ENCODE results near the gene PKN2.
A peak's percentile ranks its signal among the peaks of the same experiment; 100 is the strongest.
"Not testable (repeated sequence)": the region's sequence is repeated elsewhere in the genome, so short reads cannot be mapped to it uniquely, and the experiment has no call there.

PKN2 gene

DNA sequence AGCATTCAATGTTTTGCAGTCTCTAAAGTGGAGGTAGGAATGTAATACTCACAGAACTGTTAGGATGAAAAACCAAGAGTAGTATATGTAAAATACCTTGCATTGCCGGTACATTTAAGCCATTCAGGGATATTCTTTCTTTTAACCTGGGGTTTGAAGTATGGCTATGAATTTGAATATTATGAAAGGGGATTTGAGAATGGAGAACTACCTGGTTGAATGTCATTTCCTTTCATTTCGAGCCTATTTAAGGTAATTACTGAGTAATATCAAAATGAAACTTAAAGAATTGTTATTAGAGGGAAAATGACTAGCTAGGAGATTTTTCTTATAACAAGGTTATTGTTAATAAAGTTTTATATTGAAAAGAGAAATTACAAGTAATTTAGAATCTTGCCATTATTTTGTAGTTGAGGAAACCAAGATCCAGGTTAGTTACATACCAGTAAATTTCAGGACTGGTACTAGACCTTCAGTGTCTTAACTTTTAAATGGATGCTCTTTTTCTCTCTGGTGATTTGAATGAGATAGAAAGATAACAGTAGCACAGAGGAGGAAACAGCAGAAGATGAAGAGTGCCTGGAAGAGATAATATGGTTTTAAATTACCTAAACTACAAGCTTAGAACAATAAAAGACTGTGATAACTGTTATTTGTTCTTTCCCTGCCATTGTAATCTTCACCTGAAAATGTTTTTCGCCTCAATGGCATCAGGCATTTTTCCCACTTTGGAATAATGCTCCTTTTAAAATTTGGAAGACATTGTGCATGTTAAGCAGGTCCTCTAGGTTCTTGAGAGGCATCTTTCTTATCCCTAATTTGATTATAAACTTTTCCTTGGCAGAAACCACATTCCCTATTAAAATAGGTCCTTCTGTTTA lies 103.2 kb downstream of the PKN2 start:
- no peak for DNase-seq (ENCODE audit: low read depth in 2 of 2)

DNA sequence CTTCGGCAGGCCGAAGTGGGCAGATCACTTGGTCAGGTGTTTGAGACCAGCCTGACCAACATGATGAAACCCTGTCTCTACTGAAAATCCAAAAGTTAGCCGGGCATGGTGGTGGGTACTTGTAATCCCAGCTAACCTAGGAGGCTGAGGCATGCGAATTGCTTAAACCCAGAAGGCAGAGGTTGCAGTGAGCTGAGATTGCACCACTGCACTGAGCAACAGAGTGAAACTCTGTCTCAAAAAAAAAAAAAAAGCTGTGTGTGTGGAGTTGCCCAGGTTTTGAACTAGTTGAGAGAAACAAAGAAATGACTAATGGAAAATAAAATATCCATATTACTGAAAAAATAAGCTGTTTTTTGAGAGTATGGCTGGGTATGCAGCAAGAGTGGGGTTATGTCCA lies 107.1 kb downstream of the PKN2 start:
- no peak for DNase-seq (ENCODE audit: low read depth in 2 of 2)

DNA sequence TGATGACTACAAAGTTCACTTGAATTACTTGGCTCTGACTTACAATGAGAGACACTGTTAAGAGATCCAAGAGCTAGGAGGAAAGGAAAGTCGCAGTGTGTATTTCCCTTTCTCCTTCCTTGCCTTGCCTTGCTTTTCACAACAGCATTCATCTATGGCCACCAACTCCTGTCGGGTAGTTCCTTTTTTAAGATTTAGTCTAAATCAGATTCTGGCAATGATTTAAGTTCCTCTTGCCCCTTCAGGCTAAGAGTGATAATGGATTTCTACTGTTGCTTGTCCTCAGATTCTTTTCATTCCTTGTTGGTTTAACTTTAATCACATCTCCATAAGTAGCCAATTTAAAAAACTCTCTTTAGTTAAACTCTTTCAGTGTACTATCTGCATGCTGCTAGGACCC lies 115.4 kb downstream of the PKN2 start:
- no peak for DNase-seq (ENCODE audit: low read depth in 2 of 2)

DNA sequence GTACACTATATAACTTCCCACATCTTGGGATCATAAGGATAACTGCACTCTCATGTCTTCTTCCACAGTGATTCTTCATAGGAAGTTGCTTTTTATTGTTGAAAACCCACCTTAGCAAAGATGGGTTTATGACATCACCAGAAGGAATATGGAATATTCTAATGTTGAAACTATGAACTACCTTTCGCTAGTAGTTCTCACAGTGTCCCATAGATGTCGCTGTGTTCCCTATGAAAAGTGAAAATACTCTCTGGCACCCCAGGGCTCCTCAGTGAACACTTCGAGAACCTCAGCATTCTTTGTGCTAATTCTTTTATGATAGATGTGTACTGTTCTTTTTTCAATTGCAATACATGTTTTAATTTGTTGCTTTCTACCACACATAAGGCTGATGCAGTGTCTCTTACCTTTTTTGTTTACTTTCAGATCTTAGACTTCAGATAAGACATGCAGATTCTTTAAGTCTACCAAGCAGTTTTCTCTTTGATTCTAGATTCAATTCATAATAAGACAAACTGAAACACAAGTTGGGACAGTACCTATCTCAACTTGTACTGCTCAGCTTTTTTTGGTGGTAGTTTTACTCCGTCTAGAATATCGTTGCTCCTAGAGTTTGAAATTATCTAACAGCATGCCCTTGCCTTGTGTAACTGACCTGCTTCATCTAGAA lies 116.4 kb downstream of the PKN2 start:
- DNase-seq (ENCODE audit: low read depth in 2 of 2): peak; percentile 5 to 14

DNA sequence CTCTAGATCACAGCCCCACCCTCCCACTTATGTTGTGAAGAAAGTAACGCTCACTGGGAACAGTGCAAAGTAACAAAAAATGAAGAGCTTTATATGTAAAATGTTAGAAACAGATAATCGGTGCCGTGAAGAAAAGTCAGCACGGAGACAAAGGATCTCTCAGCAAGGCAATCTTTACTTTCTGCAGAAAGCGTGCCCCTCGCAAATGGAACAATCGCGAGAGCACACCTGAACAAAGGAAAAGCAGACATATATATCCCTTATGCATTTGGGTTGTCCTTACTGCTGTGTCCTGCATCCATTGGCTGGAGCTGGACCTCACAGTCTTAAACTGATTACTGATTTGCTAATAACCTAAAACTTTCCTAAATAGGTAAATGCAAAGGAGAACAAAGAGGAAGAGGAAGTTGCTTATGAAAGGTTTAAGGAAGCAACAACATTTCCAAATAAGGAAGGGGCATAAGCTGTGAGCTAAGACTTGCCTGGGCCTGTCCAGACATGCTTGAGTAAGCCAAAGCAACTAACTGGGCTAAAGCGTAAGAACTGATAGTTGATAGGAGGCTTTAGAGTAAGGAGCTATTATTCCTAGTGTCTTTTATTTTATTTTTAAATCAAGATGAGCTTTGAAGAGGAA lies 117.6 kb downstream of the PKN2 start:
- no peak for DNase-seq (ENCODE audit: low read depth in 2 of 2)

DNA sequence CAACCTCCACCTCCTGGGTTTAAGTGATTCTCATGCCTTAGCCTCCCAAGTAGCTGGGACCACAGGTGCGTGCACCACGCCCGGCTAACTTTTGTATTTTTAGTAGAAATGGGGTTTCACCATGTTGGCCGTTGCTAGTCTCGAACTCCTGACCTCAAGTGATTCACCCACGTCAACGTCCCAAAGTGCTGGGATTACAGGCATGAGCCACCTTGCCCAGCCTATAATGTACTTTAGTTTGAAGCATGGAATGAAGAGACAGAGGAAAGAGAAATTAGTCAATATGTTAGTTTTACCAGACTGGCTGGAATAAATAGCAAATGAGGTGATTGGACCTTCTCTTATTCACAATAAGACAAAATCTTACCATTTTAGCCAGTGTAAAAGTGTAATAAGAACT lies 118.3 kb downstream of the PKN2 start:
- DNase-seq (ENCODE audit: low read depth in 2 of 2): no peak

DNA sequence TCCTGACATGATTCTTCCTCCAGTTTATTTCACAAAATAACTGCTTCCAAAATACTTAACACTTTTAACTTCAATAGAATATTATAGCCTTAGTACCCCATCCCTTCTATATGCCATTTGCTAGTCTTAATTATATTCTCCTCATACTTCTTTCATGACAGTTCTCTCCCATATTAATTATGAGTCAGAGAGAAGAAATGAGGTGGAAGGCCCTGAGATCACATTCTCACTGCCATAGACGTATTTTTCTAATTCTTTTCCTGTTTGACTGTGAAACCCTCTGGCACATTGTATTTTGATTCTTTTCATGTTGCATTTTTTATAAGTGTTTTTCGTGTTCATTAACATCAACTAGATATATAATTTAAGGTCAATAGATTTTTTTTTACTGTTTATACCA lies 118.9 kb downstream of the PKN2 start:
- DNase-seq (ENCODE audit: low read depth in 2 of 2): no peak

DNA sequence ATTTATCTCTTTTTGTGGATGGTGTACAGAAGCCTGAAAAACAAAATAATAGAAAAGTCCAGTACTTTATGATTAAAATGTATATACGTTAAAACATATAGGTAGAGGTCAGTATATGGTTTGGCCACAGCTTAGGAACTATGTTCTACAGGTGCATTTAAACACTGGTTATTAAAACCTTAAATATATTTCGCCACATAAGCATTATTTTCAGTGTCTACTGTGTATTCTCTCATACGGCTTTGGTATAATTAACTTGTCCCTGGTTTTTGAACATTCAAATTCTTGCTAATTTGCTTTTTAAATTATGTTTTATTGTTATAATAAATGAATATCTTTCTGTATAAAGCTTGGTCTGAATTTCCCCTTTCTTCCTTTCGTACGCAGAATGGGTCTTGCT lies 119.4 kb downstream of the PKN2 start:
- no peak for DNase-seq (ENCODE audit: low read depth in 2 of 2)

DNA sequence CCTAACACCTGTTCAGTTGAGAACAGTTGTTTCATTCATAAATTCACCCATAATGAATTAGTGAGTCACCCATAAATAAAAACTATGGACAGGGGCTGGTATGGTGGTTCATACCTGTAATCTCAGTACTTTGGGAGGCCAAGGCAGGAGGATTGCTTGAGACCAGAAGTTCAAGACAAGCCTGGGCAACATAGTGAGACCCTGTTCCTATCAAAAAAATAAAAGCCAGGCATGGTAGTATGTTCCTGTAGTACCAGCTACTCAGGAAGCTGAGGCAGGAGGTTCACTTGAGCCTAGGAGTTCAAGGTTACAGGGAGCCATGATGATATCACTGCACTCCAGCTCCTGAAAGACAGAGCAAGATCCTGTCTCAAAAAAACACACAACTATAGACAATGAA lies 128.3 kb downstream of the PKN2 start:
- DNase-seq (ENCODE audit: low read depth in 2 of 2): no peak

DNA sequence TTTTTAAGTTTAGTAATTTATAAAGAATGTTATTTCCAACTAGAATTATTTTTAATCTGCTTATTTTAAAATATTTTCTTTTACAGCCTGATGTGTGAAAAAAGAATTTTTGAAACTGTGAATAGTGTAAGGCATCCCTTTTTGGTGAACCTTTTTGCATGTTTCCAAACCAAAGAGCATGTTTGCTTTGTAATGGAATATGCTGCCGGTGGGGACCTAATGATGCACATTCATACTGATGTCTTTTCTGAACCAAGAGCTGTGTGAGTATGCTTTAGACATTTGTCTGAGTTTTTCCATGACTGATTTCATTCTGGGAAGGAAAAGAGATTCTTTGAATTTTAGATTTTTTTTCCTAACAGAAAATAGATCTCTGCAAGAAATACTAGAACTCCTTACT lies 129.4 kb downstream of the PKN2 start:
- no peak for DNase-seq (ENCODE audit: low read depth in 2 of 2)

DNA sequence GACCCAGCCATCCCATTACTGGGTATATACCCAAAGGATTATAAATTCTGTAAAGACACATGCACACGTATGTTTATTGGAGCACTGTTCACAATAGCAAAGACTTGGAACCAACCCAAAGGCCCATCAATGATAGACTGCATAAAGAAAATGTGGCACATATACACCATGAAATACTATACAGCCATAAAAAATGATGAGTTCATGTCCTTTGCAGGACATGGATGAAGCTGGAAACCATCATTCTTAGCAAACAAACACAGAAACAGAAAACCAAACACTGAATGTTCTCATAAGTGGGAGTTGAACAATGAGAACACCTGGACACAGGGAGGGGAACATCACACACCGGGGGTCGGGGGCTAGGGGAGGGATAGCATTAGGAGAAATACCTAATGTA lies 135.6 kb downstream of the PKN2 start:
- not testable (repeated sequence) for DNase-seq (ENCODE audit: low read depth in 2 of 2)

DNA sequence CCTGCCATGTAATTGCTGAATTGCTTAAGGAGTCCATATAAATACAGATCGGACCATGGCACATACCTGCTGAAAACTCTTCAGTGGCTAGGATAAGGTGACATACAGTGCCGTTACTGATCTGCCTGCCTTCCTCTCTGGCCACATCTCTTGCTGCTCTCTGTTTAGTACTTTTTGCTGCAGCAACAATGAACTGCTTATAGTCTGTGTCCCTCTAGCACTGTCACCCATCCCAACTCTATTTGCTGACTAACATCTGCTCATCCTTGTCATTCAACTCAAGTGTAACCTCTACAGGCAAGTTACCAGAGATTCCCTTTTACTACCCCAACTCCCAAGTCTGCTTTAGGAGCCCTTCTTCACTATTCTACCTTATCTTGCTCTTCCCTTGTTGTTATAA lies 141.6 kb downstream of the PKN2 start:
- no peak for DNase-seq (ENCODE audit: low read depth in 2 of 2)

DNA sequence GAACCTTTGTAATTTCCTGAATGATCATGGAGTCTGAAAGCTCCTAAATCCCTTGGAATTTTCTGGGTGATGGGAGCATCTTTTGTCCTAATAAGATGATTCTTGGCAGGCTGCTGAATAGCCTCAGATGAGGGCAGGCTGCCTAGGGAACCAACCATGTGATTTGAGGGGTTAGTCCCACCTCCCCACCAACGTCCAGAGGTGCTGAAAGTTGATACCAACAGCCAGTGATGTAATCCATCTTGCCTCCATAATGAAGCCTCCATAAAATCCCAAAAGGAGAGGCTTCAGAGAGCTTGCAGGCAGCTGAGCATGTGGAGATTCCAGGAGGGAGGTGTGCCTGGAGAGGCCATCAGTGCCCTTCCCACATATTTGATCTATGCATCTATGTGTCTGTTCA lies 163.6 kb downstream of the PKN2 start:
- no peak for DNase-seq (ENCODE audit: low read depth in 2 of 2)

DNA sequence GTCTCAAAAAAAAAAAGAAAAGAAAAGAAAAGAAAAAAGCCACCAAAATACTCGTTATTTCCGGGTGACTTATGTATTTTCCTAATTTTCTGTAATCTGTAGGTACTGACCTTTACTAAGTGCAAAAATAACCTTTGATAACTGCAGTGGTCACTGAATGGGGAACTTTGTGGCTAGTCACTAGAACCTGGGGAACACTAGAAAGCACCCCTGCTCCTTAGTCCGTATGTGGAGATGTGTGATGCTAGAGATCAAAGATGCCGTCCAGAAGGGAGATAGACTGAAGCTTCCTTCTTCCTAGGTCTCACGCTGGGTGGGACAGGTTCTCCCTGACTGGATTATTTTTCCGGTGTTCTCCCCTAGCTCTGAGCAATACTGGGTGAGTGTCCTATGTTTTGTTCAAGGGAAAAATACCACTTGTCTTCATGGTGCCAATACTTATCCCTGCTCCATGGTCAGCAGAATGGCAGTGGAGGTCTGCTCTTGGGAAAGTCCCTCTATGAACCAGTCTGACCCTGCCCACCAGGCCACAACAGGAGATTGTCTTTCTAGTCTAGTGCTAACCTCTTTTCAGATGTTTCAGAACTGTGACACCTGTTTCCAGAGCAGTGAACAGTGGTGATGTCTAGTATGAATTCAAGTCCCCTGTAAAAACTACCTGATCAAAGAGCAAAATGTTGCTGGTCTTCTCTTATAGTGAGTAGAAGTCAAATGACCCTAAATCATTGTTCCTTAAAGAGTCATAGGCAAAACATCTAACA lies 167.4 kb downstream of the PKN2 start:
- no peak for DNase-seq (ENCODE audit: low read depth in 2 of 2)

DNA sequence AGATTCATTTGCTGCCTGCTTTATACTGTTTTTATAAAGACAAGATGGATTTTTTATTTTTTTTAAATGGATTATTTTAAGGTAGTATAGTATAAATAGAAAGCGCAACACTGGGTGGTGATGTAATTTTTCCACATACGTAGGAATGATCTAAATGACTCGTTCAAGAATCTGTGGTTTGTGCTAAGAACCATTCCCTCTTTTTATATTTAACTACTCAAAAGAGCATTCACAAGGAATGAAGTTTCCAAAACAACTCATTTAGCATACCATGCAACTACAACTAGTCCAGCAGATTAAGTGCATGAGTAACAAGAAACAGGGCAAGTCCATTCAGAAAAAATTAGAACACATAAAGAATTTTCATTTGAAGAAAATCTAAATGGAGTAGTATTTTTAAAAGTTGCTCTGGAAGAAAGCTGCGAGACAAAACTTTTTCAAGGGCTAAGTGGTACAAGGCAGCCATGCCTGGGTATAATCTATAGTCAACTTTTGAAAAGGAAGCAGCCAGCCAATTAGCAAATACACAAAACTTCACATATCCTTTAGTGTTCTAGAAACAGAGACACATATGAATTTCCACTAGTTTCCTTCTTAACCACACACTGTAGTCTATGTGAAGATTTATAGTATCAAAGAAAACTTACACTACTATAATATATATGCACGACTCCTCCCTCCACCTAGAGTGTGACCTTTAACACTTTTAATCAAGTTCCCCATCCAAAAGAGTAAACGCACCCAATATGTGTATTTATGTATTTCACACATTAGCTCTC lies 183.9 kb downstream of the PKN2 start:
- no peak for DNase-seq (ENCODE audit: low read depth in 2 of 2)

DNA sequence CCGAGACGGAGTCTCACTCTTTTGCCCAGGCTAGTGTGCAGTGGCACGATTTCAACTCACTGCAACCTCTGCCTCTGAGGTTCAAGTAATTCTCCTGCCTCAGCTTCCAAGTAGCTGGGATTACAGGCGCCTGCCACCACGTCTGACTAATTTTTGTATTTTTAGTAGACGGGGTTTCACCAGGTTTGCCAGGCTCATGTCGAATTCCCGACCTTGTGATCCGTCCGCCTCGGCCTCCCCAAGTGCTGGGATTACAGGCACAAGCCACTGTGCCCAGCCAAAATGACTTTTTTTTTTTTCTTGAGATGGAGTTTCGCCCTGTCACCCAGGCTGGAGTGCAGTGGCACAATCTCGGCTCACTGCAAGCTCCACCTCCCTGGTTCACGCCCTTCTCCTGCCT lies 185.6 kb downstream of the PKN2 start:
- not testable (repeated sequence) for DNase-seq (ENCODE audit: low read depth in 2 of 2)

DNA sequence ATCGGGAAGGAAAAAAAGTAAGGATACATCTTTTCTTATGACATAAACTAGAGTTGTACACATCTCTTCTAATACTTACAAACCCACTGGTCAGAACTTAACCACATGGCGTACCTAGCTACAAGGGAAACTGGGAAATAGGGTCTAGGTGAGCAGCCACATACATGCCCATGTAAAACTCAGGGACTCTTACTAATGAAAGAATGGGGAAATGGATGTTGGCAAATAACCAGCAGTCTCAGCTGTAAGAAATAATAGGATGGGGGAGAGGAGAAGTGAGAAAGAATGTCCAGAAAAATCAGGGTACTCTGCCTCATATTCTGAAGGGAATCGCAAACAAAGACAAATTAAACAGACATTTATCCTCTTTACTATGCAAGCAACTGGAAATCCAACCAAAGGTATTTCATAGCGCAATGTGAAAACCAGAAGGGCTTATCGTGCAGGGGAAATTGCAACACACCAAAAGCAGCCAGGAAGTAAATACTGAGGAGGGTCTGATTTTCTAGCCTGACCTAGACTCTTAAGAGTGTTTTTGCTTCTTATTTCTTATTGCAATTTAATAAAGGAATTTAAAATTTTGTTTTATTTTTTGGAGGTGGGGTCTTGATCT lies 189.8 kb downstream of the PKN2 start:
- DNase-seq (ENCODE audit: low read depth in 2 of 2): no peak

DNA sequence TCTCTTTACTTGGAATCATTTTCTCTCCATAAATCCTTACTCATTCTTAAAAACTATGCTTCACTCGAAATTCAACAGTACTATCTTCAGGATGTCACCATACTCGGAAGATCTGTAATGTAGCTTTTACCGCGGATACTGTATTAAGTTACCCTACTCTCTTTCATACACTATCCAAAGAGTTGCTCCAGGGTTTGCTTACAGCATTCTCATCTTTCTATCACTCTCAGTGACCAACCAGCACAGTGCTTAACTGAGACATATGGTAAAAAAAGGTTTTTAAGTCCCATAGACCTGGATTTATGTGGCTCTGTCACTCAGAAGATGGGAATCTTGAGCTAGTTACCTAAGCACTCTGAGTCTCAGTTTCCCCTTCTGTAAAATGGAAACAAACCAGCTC lies 191.5 kb downstream of the PKN2 start:
- DNase-seq (ENCODE audit: low read depth in 2 of 2): no peak

DNA sequence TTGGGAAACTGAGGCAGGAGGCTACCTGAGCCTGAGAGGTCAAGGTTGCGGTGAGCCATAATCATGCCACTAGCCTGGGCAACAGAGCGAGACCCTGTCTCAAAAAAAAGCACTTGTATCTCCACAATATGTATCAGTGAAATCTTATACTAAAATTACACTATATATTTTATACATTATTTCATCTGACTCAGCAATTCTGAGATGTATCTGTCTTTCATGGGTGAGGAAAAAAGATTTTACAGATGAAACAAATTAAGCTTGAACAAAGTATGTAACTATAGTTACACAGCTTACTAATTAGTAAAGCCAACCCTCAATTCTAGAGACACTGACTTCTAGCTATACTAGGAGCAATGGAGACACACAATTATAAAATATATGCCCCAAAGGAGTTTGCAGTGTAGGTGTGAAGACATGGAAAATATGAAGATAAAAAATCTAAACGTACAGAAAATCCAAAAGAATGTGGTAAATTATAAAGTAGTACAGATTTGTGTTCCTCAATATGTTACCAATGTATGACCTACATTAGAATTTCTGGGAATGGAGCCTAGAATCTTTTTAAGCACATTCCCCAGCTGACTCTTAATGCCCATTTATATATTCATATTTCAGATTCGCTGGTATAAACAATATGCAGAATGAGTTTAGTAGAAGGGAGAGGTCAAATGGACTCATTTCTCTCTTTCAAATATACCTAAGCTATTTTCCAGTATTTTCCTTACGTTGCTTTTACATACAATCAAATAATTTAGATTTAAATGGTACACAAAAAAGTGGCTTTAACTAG lies 192.7 kb downstream of the PKN2 start:
- no peak for DNase-seq (ENCODE audit: low read depth in 2 of 2)

DNA sequence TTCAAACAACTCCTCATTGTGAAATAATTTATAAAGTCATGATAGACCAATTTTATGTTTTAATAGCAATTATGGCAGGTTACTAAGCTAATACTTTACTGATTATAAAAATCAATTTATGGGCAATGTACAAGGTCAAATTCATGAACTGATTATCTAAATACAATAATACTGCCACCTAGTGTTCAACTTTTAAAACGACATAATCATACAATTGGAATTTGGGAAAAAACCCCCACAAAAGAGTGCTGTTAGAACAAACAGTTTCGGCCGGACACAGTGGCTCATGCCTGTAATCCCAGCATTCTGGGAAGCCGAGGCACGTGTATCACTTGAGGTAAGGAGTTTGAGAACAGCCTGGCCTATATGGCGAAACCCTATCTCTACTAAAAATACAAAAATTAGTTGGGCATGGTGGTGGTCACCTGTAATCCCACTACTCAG lies 193.3 kb downstream of the PKN2 start:
- no peak for DNase-seq (ENCODE audit: low read depth in 2 of 2)

Measured in stimulated activated CD4-positive, alpha-beta T cell treated with anti-CD3 and anti-CD28 coated beads, Interleukin-15, amount 100 ng/mL, for 48 hours (primary cell).